GM18909 (cell line): ENCODE measurements around the gene CXCL16.
"Not testable (repeated sequence)": the region's sequence is repeated elsewhere in the genome, so short reads cannot be mapped to it uniquely, and the experiment has no call there.

Experiments
- ATAC-seq: cut with Tn5 transposase; IDR thresholded peaks from one replicate; pipeline ENCODE4 v1.9.1; 2021; ENCODE audit warnings: mild to moderate bottlenecking; ENCODE audit not compliant: unreplicated experiment, poor library complexity

The CXCL16 gene

GRCh38 chr17:4724650-4725049 lies 15.1 kb downstream of the CXCL16 start:
- ATAC-seq, result no peak

DNA sequence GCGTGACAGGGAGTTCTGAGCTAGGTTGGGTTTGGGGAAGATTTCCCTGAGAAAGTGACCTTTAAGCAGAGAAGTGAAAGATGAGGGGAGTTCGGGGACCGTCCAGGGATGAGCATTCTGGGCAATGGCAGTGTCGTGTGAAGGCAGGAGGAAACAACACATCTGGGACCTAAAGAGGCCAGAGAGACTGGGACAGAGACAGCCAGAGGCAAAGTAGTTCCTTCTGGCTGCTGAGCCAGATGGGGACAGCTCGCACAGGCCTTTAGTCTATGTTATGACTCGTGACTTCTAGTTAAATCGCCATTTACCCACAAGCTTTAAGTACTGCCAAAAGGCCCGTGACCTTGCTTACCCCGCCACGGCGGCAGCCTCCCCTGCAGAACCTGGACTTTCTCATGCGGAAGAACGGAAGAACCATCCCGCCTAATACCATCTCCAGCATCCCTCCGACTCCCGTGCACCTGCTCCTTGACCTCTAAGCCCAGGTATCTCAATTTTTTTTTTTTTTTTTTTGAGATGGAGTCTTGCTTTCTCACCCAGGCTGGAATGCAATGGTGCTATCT lies 17.0 kb downstream of the CXCL16 start:
- ATAC-seq, result no peak

- no peak for ATAC-seq
Observed at GRCh38 chr17:4721203-4722135, 18.3 kb downstream of the CXCL16 start.

- ATAC-seq, result no peak
Observed at GRCh38 chr17:4720787-4721186, 18.9 kb downstream of the CXCL16 start.

DNA sequence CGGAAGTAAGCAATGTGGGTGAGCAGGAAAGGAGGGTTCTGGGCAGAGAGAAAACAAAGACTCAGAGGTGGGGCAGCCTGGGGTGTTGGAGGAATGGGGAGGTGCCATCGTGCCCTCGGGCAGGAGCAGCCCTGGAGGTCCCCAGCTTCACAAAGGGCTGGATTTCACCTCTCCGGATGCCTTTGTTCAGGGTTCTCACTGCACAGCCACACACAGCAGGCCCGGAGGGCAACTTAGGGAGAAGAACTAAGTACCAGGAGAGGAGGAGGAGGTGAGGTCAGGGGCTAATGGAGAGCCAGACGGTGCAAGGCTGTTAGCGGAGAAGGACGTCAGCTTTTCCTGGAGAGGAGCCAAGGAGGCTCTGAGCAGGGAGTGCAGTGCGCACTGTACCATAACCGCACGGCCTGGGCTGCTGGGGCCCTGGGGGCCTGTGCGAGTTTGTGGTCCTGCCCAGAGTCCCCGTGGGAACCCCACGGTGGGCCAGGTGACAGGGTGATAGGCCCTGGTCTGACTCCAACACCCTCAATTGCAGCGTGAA lies 20.0 kb downstream of the CXCL16 start:
- no peak for ATAC-seq

DNA sequence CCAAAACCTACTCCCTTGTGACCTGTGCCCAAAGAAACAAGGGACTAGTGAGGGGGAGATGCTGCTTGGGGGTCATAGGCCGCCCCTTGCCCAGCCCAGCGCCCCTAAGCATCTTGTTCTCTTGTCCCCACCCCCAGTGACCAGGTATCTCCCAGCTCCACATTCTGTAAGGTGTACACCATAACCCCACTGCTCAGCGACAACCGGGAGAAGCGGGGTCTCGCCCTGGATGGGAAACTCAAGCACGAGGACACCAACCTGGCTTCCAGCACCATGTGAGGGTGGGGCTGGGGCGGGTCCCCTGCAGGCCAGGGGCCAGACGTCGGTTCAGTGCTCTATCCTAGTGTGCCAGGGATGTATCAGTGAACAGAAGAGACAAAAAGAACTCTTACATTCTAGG lies 20.6 kb downstream of the CXCL16 start:
- ATAC-seq, result no peak

DNA sequence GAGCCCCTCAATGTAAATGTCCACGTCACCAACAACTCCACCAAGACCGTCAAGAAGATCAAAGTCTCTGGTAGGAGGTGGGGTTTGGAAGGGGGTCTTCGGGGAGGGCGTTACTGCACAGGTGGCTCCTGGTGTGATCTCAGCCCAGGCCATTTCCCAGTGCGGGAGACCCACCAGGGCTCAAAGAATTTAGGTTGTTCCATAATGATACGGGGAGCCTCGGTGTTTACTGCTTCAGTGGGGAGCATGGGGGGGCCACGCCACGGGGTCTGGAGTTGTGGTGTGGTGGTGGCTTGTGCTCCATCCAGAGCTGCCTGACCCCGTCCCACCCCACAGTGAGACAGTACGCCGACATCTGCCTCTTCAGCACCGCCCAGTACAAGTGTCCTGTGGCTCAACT lies 21.5 kb downstream of the CXCL16 start:
- ATAC-seq, result no peak

DNA sequence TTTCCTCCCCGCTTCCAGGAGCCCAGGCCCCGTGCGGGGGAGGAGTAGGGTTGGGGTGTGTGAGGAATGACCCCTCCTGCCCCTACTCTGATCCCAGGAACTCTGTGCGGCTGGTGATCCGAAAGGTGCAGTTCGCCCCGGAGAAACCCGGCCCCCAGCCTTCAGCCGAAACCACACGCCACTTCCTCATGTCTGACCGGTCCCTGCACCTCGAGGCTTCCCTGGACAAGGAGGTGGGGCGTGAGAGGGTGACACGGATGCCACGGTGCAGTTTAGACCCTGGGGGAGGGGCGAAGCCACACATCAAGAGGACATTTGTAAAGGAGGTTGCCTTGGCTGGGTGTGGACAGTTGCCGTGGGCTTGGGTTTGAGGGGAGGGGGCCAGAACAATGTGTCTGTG lies 21.9 kb downstream of the CXCL16 start:
- no peak for ATAC-seq

- ATAC-seq, result no peak
Observed at GRCh38 chr17:4716081-4716480, 23.6 kb downstream of the CXCL16 start.

DNA sequence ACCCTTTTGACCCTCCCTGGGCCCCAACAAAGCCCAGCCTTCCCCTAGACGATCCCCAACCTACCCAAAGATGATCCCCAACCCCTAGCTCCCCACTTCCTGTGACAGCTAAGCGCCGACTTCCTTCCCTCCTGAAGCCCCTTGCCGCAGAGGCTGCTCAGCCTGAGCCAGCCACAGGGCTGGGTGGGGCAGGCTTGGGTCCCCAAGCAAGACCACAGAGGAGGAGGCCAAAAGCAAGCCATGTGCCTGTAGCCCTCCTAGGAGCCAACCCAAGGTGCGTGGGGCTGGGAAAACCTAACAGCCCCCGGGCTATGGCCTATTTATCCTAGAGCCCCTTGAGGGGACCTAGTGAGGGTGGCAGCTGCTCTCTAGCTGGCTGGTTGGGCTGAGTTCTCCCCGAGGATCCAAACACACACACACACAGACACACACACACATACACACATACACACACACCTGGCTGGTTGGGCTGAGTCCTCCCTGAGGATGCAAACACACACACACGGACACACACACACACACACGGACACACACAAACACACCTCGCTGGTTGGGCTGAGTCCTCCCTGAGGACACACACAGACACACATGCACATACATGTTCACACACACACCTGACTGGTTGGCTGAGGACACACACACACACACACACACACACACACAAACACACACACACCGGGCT lies 24.5 kb downstream of the CXCL16 start:
- no peak for ATAC-seq

DNA sequence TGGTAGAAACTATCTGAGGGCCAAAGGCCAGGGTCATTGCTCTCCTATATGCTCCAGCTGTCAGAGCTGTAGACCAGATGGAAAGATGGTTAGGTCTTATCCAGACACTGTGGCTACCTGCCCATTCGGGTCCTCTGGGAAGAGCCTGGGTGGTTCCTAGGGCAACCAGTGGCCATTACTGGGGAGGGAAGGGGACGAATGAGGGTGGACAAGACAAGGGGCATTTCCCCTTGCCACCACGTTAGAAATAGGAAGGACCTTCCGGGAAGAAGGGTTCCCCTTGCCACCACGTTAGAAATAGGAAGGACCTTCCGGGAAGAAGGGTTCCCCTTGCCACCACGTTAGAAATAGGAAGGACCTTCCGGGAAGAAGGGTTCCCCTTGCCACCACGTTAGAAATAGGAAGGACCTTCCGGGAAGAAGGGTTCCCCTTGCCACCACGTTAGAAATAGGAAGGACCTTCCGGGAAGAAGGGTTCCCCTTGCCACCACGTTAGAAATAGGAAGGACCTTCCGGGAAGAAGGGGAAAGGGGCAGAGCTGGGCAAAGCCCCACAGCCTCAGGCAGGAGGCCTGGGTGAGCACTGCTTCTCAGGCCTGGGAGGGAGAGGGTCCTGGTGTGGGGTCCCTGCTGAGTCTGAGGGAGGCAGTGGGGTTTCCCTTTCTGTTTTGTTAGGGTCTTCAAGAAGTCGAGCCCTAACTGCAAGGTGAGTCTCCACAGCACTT lies 25.2 kb downstream of the CXCL16 start:
- ATAC-seq, result not testable (repeated sequence)

GRCh38 chr17:4712526-4712925 lies 27.2 kb downstream of the CXCL16 start:
- no peak for ATAC-seq

GRCh38 chr17:4711661-4712181 lies 28.0 kb downstream of the CXCL16 start:
- no peak for ATAC-seq

DNA sequence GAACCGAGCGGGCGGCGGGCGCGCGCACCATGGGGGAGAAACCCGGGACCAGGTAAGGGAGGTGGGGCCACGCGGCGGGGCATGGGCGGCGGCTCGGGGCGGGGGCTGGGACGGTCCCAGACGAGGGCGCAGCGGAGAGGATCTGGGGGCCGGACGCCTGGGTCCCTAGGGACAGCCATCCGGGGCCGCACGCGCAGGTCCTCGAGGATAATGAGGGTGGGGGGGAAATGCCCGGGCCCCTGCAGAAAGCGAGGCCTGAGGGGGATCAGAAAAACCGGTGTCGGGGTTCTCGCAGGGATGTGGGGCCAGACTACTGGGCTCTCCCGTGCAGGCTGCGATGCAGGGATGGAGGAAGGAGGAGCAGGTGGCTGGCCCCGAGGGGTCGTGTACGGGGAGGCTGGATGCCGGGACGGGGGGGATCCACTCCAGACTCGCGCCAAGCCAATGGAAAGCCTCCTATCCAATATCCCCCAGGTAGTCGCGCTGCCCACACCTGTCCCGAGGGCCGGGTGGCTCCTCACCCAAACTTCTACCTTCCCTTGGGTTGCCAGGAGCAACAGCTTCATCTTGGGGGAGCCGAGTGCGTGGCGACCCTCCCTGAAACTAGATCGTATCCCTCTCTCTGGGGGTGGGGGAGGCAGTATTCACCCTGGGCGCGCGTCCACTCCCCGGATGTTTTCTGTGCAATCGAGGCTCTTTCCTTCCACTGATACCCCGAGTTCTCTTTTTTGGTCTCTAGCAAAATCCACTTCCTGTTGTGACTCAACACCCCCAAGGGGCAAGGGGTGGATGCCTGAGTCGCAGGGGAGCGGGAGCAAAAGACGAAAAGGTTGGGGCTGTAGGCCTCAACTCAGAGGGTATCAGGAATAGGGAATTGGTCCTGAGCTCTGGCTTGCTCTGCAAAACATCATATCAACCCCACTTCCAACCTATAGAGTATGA lies 28.8 kb downstream of the CXCL16 start:
- ATAC-seq, result no peak

DNA sequence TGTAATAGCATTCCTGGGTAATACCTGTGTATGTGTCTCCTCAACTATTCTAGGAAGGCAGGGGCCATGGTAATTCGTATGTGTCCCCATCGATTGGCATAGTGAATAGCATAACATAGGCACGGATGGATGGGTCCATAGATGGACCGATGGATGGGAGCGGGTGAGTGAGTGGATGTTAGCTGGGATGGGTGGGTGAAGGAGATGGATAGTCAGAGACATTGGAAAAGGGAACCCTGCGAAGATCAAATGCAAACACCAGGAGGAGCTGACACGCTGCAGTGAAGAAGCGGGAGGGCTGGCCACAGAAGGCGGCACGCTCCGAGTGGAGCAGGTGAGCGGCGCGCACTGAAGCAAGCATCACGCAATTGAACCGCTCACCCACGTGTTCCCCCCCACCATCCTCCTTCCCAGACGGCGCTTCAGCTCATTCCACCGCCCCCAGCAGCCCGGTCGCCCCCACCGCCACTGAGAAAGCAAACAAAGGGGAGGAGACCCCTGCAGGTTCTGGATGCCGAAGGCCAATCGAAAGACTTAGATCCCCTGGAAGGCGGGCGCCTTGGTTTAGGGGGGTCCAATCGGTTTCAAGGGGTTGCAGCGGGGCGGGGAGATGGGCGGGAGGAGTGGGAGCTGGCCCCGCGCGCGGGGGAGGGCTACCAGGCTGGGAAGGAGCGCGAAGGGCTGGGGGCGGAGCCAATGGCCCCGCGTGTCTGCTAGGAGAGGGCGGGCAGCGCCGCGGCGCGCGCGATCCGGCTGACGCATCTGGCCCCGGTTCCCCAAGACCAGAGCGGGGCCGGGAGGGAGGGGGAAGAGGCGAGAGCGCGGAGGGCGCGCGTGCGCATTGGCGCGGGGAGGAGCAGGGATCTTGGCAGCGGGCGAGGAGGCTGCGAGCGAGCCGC lies 29.7 kb downstream of the CXCL16 start, which contains the start of gene ARRB2:
ARRB2 (plus strand) TSS at position 839 of the 899 bp plus-strand sequence. CDS start 90 bp downstream, outside the sequence.
- peak; percentile 88 for ATAC-seq

DNA sequence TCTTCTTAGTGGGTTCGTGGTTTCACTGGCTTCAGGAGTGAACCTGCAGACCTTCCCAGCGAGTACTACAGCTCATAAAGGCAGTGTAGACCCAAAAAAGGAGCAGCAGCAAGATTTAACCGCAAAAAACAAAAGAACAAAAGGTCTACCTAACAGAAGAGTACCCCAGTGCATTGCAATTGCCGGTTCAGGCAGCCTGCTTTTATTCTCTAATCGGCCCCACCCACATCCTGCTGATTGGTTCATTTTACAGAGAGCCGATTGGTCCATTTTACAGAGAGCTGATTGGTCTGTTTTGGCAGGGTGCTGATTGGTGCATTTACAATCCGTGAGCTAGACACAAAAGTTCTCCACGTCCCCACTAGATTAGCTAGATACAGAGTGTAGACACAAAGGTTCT lies 31.3 kb downstream of the CXCL16 start:
- no peak for ATAC-seq

GRCh38 chr17:4706121-4706520 lies 33.6 kb downstream of the CXCL16 start:
- ATAC-seq, result no peak

DNA sequence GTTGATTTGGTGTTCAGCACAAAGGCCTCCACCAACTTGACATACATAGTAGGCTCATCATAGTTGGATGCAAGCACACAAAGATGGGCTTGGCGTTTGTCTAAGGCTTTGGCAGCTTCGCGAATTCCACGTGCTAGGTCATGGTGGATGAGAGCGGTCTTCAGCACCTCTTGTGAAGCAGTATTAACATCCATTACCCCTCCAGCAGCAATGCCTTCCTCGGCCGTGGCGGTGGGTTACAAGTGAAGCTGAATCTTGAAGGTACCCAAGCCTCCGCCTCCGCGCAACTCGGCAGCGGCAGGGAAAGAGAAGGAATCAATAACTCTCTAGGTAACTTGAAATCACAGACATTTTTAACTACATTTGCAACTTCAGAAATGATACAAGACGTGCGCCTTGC lies 34.7 kb downstream of the CXCL16 start:
- no peak for ATAC-seq
